CD4-positive, alpha-beta T cell (primary cell): ENCODE data around the gene DDTL. TPM values are rescaled to one million over a fixed set of nuclear protein-coding genes. Genes with fewer than 3 reads are reported as not detected.

Experiments used
- ATAC-seq: fragments of 200-7000 bp; cut with Tn5 transposase; one replicate; pipeline ENCODE4 v1.10.0; 2022; ENCODE audit warnings: mild to moderate bottlenecking; ENCODE audit not compliant: poor library complexity
- CTCF ChIA-PET: fragments of 350-600 bp; sonication (Branson Sonifier 250); formaldehyde crosslinking; loops from one replicate; lab custom pipeline; 2021; ENCODE audit warnings: antibody characterized with exemption, inconsistent platforms; lab: Charles Lee
- POLR2A ChIA-PET: fragments of 350-600 bp; sonication (Branson Sonifier 250); formaldehyde crosslinking; loops from one replicate; lab custom pipeline; 2021; ENCODE audit warnings: antibody characterized with exemption, inconsistent platforms; lab: Charles Lee
- DNase-seq, 14 experiments: peaks; one replicate each; pipeline ENCODE4 v3.0.0-alpha.2; 2013 to 2020; ENCODE audit warnings: mixed read lengths in 2 of 14
- H3K27ac ChIP-seq, 2 donors: one replicate each; pipeline versions ENCODE4 v1.5.1 to v1.7.0; 2013; ENCODE audit warnings: low read length in 2 of 2, low read depth in 1 of 2, mild to moderate bottlenecking in 1 of 2
- H3K27me3 ChIP-seq, 2 experiments: 1 replicate in 1 of 2; 2 replicates in 1 of 2; pipeline versions ENCODE4 v1.6.1 to v1.7.0; 2013; ENCODE audit warnings: low read length in 2 of 2, control low read depth in 1 of 2, mild to moderate bottlenecking in 1 of 2, moderate library complexity in 1 of 2; ENCODE audit not compliant: insufficient read depth in 2 of 2, control insufficient read depth in 1 of 2
- H3K36me3 ChIP-seq: one replicate; pipeline ENCODE4 v1.6.1; 2013; ENCODE audit warnings: low read length, control low read depth; ENCODE audit not compliant: insufficient read depth
- H3K4me1 ChIP-seq: one replicate; pipeline ENCODE4 v1.6.1; 2013; ENCODE audit warnings: low read length, control low read depth; ENCODE audit not compliant: insufficient read depth
- H3K4me3 ChIP-seq: one replicate; pipeline ENCODE4 v1.5.1; 2013; ENCODE audit warnings: mild to moderate bottlenecking, low read length, moderate library complexity
- H3K9me3 ChIP-seq, 2 experiments: 1 replicate in 1 of 2; 2 replicates in 1 of 2; pipeline versions ENCODE4 v1.6.1 to v1.7.0; 2013; ENCODE audit warnings: low read length in 2 of 2, mild to moderate bottlenecking in 2 of 2, control low read depth in 1 of 2, moderate library complexity in 1 of 2; ENCODE audit not compliant: control insufficient read depth in 1 of 2, insufficient read depth in 1 of 2
- H3K27ac Mint-ChIP-seq: one replicate; pipeline ENCODE4 v1.8.0; 2020; ENCODE audit warnings: mixed read lengths
- H3K27me3 Mint-ChIP-seq: one replicate; pipeline ENCODE4 v1.8.0; 2021; ENCODE audit warnings: mixed read lengths
- H3K36me3 Mint-ChIP-seq: one replicate; pipeline ENCODE4 v1.8.0; 2021; ENCODE audit warnings: low read depth, mixed read lengths
- H3K4me1 Mint-ChIP-seq: one replicate; pipeline ENCODE4 v1.8.0; 2021; ENCODE audit warnings: low read depth, mixed read lengths
- H3K4me3 Mint-ChIP-seq: one replicate; pipeline ENCODE4 v1.8.0; 2020; ENCODE audit warnings: mild to moderate bottlenecking, mixed read lengths
- H3K9me3 Mint-ChIP-seq: one replicate; pipeline ENCODE4 v1.8.0; 2020; ENCODE audit warnings: mixed read lengths
- CTCF ChIP-seq: fragments of 200-600 bp; IDR thresholded peaks from one replicate; pipeline ENCODE4 v1.8.0; 2022; ENCODE audit warnings: antibody characterized with exemption, mild to moderate bottlenecking
- intact Hi-C, 2 experiments: fragments of 100-400 bp; cut with DNase I in 1 of 2; cut with micrococcal nuclease in 1 of 2; formaldehyde crosslinking; loops; one replicate each; pipeline versions ENCODE4 v1.15.1 to v1.9.0; 2023 to 2025; cut with DNase I, micrococcal nuclease
- total RNA-seq, 174 experiments: library from RNA in 2 of 174; stranded (reverse) in 2 of 174; gene quantifications; one replicate each; pipeline ENCODE4 v1.2.3 and lab custom pipeline; 2021 to 2026

Gene DDTL
- total RNA-seq, 2 experiments from 2014 or later, result 3.5 to 3.8 TPM

GRCh38 chr22:24001314-24001713 lies 34.6 kb downstream of the DDTL start:
- H3K9me3 ChIP-seq, result no peaks in the 10 kb centered on the region
- no peaks in the 10 kb centered on the region for H3K4me1 ChIP-seq
- intact Hi-C loops, result no loop called here
- no peak overlapping the region for H3K4me3 ChIP-seq
- ChIA-PET CTCF (no interaction called here), POLR2A (no interaction called here)
- no peaks in the 10 kb centered on the region for H3K9me3 Mint-ChIP-seq
- no peaks in the 10 kb centered on the region for H3K36me3 Mint-ChIP-seq
- no peaks in the 10 kb centered on the region for H3K36me3 ChIP-seq
- ATAC-seq (no peak), DNase-seq (no peak)
- peaks cover 9% of the 10 kb centered on the region for H3K27me3 Mint-ChIP-seq
- H3K27ac Mint-ChIP-seq, result no peak overlapping the region
- H3K4me1 Mint-ChIP-seq, result no peaks in the 10 kb centered on the region
- no peak for TF ChIP-seq CTCF
- H3K27ac ChIP-seq, result no peak overlapping the region
- H3K27me3 ChIP-seq, result no peaks in the 10 kb centered on the region
- H3K4me3 Mint-ChIP-seq, result no peak overlapping the region

DNA sequence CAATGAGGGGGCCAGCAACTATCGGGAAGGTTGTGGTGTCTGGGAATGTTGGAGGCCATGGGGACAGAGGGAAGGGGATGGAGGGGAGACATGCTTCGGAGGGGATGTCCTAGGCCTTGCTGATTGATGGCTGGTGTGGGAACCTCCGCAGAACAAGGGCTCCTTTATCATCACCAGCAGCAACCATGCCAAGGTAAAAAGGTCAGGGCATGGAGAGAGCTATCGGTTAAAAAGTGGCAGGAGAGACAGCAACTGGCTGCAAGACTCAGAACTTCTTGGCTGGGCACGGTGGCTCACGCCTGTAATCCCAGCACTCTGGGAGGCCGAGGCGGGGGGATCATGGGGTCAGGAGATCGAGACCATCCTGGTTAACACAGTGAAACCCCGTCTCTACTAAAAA lies 35.6 kb downstream of the DDTL start:
- DNase-seq (no peak), ATAC-seq (no peak)
- Histone ChIP-seq H3K4me1 (no peaks in the 10 kb centered on the region), H3K36me3 (no peaks in the 10 kb centered on the region), H3K27me3 (no peaks in the 10 kb centered on the region), H3K27ac (no peak overlapping the region), H3K4me3 (no peak overlapping the region), H3K9me3 (no peaks in the 10 kb centered on the region)
- Mint-ChIP-seq H3K27ac (no peak overlapping the region), H3K27me3 (peaks cover 9% of the 10 kb centered on the region), H3K9me3 (no peaks in the 10 kb centered on the region), H3K4me1 (no peaks in the 10 kb centered on the region), H3K4me3 (no peak overlapping the region), H3K36me3 (no peaks in the 10 kb centered on the region)
- ChIA-PET POLR2A (no interaction called here), CTCF (no interaction called here)
- intact Hi-C loops, result no loop called here
- no peak for TF ChIP-seq CTCF

DNA sequence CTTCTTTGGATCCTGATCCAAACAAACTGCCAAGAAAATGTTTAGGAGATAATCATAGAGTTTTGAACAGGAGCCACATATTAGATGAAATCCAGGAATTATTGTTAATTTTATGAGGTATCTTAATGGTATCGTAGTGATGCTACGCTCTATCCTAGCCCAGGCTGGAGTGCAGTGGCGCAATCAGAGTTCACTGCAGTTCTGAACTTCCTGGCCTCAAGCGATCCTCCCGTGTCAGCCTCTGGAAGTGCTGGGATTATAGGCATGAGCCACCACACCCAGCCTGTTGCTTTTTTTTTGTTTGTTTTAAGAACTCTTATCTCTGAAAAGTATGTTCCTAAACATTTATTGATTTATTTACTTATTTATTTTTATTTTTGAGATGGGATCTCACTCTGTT lies 36.2 kb downstream of the DDTL start:
- H3K36me3 ChIP-seq, result no peaks in the 10 kb centered on the region
- no peaks in the 10 kb centered on the region for H3K36me3 Mint-ChIP-seq
- H3K27me3 Mint-ChIP-seq, result peaks cover 9% of the 10 kb centered on the region
- POLR2A ChIA-PET, result no interaction called here
- no peaks in the 10 kb centered on the region for H3K27me3 ChIP-seq
- no peak overlapping the region for H3K4me3 Mint-ChIP-seq
- ATAC-seq (no peak), DNase-seq (no peak)
- TF ChIP-seq CTCF, result no peak
- no peak overlapping the region for H3K4me3 ChIP-seq
- H3K27ac Mint-ChIP-seq, result no peak overlapping the region
- H3K9me3 Mint-ChIP-seq, result no peaks in the 10 kb centered on the region
- CTCF ChIA-PET, result no interaction called here
- H3K9me3 ChIP-seq, result no peaks in the 10 kb centered on the region
- no peaks in the 10 kb centered on the region for H3K4me1 Mint-ChIP-seq
- intact Hi-C loops, result no loop called here
- no peaks in the 10 kb centered on the region for H3K4me1 ChIP-seq
- no peak overlapping the region for H3K27ac ChIP-seq
